Measurements from ENCODE around the gene TMED4. TPM values are rescaled to one million over a fixed set of nuclear protein-coding genes. Genes with fewer than 3 reads are reported as not detected.

Gene TMED4
- total RNA-seq, 4 donors from 2014 or later, result 80.9 to 319 (median 262) TPM

DNA sequence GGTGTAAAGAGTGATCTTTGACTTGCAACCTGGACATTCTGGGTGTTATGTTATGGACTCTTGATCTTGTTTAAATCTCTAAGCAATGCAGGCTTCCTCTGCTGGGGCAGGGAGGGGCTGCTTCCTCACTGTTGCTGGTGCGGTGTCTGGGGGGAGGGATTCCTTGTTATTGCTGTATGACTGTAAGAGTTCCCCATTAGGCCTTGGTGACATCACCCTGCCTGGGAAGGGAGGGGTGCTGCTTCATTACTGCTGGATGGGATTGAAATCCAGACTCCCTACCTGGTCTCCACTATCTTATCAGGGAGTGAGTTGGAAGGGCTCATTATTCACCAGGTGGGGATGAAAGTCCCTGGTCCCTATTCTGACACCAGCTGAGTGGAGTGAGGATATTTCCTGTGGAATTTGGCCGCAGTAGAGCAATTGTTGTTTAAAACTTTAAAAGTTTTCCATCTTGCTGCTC lies 33.1 kb upstream of the TMED4 start:
- Histone ChIP-seq H3K36me3 (no peaks in the 10 kb centered on the region), H3K27me3 (no peaks in the 10 kb centered on the region), H3K27ac (peak overlapping the region; percentile 13 to 91 (median 48)), H3K9me3 (no peaks in the 10 kb centered on the region), H3K4me3 (no peak overlapping the region), H3K4me1 (peaks cover 0 to 42% (median 8%) of the 10 kb centered on the region in 4 donors)
- TF ChIP-seq CTCF (IDR thresholded peaks at IDR 0.05) (no peak), POLR2A (IDR thresholded peaks at IDR 0.05) (peak; percentile 16 to 62)
- peak; percentile 43 to 92 (median 84) for DNase-seq

- TF ChIP-seq CTCF (IDR thresholded peaks at IDR 0.05), result no peak
- TF ChIP-seq POLR2A (IDR thresholded peaks at IDR 0.05), result no peak
- no peak for DNase-seq
- Histone ChIP-seq H3K9me3 (no peaks in the 10 kb centered on the region), H3K36me3 (no peaks in the 10 kb centered on the region), H3K27me3 (no peaks in the 10 kb centered on the region), H3K27ac (no peak overlapping the region), H3K4me3 (no peak overlapping the region), H3K4me1 (peaks cover 0 to 23% (median 2%) of the 10 kb centered on the region in 4 donors)
Measured at GRCh38 chr7:44609829-44610228, 27.8 kb upstream of the TMED4 start.

DNA sequence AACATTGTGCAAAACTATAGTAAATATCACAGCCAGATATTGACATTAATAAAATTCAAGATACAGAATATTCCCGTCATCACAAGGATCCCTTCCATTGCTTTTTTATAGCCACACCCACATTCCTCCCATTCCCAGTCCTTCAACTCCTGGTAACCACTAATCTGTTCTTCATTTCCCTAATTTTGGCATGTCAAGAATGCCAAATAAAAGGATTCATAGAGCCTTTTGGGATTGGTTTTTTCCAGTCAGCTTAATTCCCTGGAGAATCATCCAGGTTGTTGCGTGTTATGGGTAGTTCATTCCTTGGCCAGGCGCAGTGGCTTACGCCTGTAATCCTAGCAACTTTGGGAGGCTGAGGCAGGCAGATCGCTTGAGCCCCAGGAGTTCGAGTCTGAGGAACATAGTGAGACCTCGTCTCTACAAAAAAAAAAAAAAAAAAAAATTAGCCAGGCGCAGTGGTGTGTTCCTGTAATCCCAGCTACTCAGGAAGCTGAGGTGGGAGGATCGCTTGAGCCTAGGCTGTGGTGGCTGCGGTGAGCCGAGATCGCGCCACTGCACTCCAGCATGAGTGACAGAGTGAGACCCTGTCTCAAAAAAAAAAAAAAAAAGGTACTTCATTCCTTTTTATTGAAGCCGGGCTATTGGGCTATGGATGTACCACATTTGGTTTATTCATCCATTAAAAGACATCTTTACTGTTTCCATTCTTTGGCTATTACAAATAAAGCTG lies 27.1 kb upstream of the TMED4 start:
- no peak for DNase-seq
- no peak overlapping the region for H3K27ac ChIP-seq
- H3K4me3 ChIP-seq, result no peak overlapping the region
- H3K27me3 ChIP-seq, result no peaks in the 10 kb centered on the region
- no peaks in the 10 kb centered on the region for H3K9me3 ChIP-seq
- no peaks in the 10 kb centered on the region for H3K36me3 ChIP-seq
- TF ChIP-seq CTCF (IDR thresholded peaks at IDR 0.05) (no peak), POLR2A (IDR thresholded peaks at IDR 0.05) (no peak)
- peaks cover 0 to 18% (median 0%) of the 10 kb centered on the region in 4 donors for H3K4me1 ChIP-seq

DNA sequence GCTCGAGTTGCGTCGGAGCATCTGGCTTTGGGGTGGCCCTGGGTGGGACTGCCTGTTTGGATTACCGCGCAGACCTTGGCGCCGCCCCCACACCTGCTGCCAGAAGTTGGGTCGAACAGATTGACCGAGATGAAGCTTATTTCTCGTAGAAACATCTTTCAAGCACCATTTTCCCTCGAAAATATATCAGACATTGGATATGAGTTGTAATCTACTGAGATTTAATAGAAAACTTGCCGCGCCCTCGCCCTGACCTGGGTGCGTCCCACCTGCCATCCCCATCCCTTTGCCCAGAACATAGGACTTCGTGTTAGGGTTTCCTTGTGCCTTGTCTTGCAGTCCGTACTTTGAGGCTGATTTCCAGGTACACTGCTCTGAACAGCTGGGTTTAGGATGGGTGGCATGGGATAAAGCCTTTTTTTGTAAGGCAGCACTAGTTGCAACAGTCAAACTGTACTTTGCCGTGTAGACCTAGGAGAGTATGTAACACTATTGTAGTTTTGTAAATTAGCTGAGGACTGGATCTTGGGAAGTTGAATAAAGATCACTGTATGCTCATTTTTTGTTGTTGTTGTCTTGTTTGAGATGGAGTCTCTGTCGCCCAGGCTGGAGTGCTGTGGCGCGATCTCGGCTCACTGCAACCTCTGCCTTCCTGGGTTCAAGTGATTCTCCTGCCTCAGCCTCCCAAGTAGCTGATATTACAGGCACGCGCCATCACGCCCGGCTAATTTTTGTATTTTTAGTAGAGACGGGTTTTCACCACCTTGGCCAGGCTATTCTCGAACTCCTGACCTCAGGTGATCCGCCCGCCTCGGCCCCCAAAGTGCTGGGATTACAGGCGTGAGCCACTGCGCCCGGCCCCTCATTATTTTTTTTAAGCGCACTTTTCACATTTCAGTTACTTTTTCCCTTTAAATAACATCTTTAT lies 25.4 kb upstream of the TMED4 start:
- Histone ChIP-seq H3K4me3 (peak overlapping the region; percentile 73 to 81 (median 76)), H3K27me3 (no peaks in the 10 kb centered on the region), H3K36me3 (no peaks in the 10 kb centered on the region), H3K4me1 (peaks cover 0 to 16% (median 0%) of the 10 kb centered on the region in 4 donors), H3K9me3 (no peaks in the 10 kb centered on the region), H3K27ac (peak overlapping the region; percentile 98 to 99 (median 98))
- no peak for DNase-seq
- TF ChIP-seq CTCF (IDR thresholded peaks at IDR 0.05), result no peak
- no peak for TF ChIP-seq POLR2A (IDR thresholded peaks at IDR 0.05)

DNA sequence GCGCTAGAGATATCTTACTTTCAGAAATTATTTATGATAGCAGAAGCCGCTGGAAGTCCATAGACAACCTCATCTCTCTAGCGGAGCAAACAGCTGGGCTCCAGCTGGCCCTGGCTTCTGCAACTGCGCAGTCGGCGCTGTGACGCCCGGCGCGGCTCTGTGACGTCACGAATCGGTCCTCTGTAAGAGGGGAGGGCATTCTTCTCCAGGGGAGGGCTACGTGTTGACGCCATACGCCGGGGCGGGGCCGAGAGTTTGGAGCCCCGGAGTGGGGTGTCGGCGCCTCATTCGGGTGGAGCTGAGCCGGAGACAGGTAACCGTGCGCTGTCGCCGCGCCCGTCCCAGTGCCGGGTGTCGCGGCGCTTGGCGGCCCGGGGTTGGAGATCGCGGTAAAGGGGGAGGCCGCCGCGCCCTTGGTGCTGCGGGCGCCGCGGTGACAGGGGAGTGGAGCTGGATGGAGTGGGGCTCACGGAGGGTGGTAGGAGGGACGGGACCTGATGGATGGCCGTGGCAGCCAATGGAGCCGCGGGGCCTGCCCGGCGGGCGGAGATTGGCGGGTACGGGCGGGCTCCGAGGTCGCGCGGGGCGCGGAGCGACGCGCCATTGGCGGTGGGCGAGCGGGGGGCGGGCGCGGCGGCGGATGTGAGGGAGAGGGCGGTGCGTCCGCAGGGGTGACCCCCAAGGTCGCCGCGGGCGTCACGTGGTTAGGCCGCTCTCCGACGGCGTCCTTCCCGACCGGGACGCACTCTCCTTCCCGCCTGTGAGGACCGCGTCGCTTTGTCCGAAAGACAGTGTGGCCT lies 24.5 kb upstream of the TMED4 start, which contains the start of gene OGDH:
OGDH (plus strand) TSS at position 287 of the 800 bp plus-strand sequence. CDS start 17,717 bp downstream, outside the sequence.
- no peaks in the 10 kb centered on the region for H3K9me3 ChIP-seq
- peak; percentile 100 for DNase-seq

More for the DNA sequence above, 24.5 kb upstream of the TMED4 start, which contains the start of gene OGDH:
- H3K27ac ChIP-seq, result peak within 1 kb of the TSS; percentile 98 to 99 (median 98)
- no peaks in the 10 kb centered on the region for H3K27me3 ChIP-seq
- peaks cover 0 to 16% (median 2%) of the 10 kb centered on the region in 4 donors for H3K4me1 ChIP-seq
- H3K4me3 ChIP-seq, result peak within 1 kb of the TSS; percentile 73 to 81 (median 76)
- TF ChIP-seq CTCF (IDR thresholded peaks at IDR 0.05), result no peak
- TF ChIP-seq POLR2A (IDR thresholded peaks at IDR 0.05), result peak; percentile 97 to 98
- no peaks in the 10 kb centered on the region for H3K36me3 ChIP-seq

Data from Peyer's patch (tissue), 4 donors.